Neural progenitor cell (in vitro differentiated cells): ENCODE data around the gene RIOK1. TPM values are rescaled to one million over a fixed set of nuclear protein-coding genes. Genes with fewer than 3 reads are reported as not detected.

Source experiments
- DNase-seq: peaks from one replicate; pipeline ENCODE4 v3.0.0-alpha.2; 2016; ENCODE audit warnings: low spot score
- H2AFZ ChIP-seq: fragments of 200-600 bp; sonication (generic); replicated peaks from 2 replicates; pipeline ENCODE4 v1.6.1; 2016; ENCODE audit warnings: antibody characterized with exemption
- H3F3A ChIP-seq: fragments of 200-600 bp; sonication (generic); 2 replicates; pipeline ENCODE4 v1.6.1; 2016; ENCODE audit warnings: antibody characterized with exemption, low read depth
- H3K27ac ChIP-seq: fragments of 200-600 bp; sonication (generic); 2 replicates; pipeline ENCODE4 v1.5.1; 2016; ENCODE audit warnings: mild to moderate bottlenecking
- H3K27me3 ChIP-seq: fragments of 200-600 bp; sonication (generic); 2 replicates; pipeline ENCODE4 v1.6.1; 2016; ENCODE audit warnings: mild to moderate bottlenecking, moderate library complexity
- H3K36me3 ChIP-seq: fragments of 200-600 bp; sonication (generic); 2 replicates; pipeline ENCODE4 v1.5.1; 2016
- H3K4me1 ChIP-seq: fragments of 200-600 bp; sonication (generic); 2 replicates; pipeline ENCODE4 v1.6.1; 2016; ENCODE audit warnings: mixed run types
- H3K4me2 ChIP-seq: fragments of 200-600 bp; sonication (generic); 2 replicates; pipeline ENCODE4 v1.6.1; 2016
- H3K4me3 ChIP-seq: fragments of 200-600 bp; sonication (generic); 2 replicates; pipeline ENCODE4 v1.5.1; 2016
- H3K79me2 ChIP-seq: fragments of 200-600 bp; sonication (generic); 2 replicates; pipeline ENCODE4 v1.6.1; 2016; ENCODE audit warnings: low read depth
- H3K9ac ChIP-seq: fragments of 200-600 bp; sonication (generic); 2 replicates; pipeline ENCODE4 v1.6.1; 2016
- H3K9me3 ChIP-seq: fragments of 200-600 bp; sonication (generic); 2 replicates; pipeline ENCODE4 v1.5.1; 2016; ENCODE audit warnings: low read depth
- H4K20me1 ChIP-seq: fragments of 200-600 bp; sonication (generic); 2 replicates; pipeline ENCODE4 v1.6.1; 2016; ENCODE audit warnings: low read depth
- H3K27ac Mint-ChIP-seq: 3 replicates; pipeline ENCODE4 v1.8.0; 2021; ENCODE audit warnings: mixed read lengths
- H3K27me3 Mint-ChIP-seq: 2 replicates; pipeline ENCODE4 v1.8.0; 2022; ENCODE audit warnings: low read depth, mild to moderate bottlenecking, inconsistent platforms, moderate library complexity, mixed read lengths; ENCODE audit not compliant: insufficient read depth
- H3K36me3 Mint-ChIP-seq: 3 replicates; pipeline ENCODE4 v1.8.0; 2021; ENCODE audit warnings: mixed read lengths
- H3K4me1 Mint-ChIP-seq: 3 replicates; pipeline ENCODE4 v1.8.0; 2021; ENCODE audit warnings: mixed read lengths
- H3K4me3 Mint-ChIP-seq: 3 replicates; pipeline ENCODE4 v1.8.0; 2021; ENCODE audit warnings: mild to moderate bottlenecking, moderate library complexity, mixed read lengths
- H3K9me3 Mint-ChIP-seq: 3 replicates; pipeline ENCODE4 v1.8.0; 2020; ENCODE audit warnings: mixed read lengths
- CTCF ChIP-seq: fragments of 200-600 bp; sonication (generic); IDR thresholded peaks from 2 replicates; pipeline ENCODE4 v1.5.1; 2017; ENCODE audit warnings: antibody characterized with exemption, mild to moderate bottlenecking
- EZH2 ChIP-seq: fragments of 200-600 bp; sonication (generic); IDR thresholded peaks from 2 replicates; pipeline ENCODE4 v1.6.1; 2017; ENCODE audit warnings: antibody characterized with exemption, mild to moderate bottlenecking, moderate library complexity
- EZH2phosphoT487 ChIP-seq: fragments of 200-600 bp; sonication (generic); IDR thresholded peaks from 2 replicates; pipeline ENCODE4 v1.6.1; 2017; ENCODE audit warnings: antibody characterized with exemption
- total RNA-seq: library from RNA; depleted of rRNA; stranded (reverse); fragments of >200 nt; gene quantifications from 2 replicates; pipeline ENCODE4 v1.2.3, GENCODE V29; 2015; ENCODE audit warnings: low replicate concordance

RIOK1 gene
- total RNA-seq, 1 donor from 2014 or later = 21.5 TPM

DNA sequence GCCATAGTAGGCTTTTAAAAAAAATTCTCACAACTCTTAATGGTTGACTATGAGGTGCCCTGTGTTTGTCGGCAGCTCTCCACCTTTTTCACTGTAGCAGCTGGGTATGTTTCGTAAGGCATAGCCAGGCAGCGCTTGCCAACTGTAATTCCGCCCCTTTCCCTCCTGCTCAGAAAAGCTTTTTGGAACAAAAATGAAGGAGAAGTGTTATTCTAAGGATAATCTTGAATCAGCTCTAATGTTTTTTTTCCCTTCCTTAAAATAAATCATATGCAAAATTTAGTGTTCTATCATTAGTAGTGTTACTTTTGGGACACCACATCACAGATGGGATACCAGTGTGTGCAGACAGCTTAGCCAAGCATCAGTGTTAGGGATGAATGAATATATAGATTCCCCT lies 21.2 kb downstream of the RIOK1 start:
- H3K4me2 ChIP-seq = no peak overlapping the region
- no peak overlapping the region for H3K27ac ChIP-seq
- no peak overlapping the region for H3K9ac ChIP-seq
- no peak overlapping the region for H2AFZ ChIP-seq
- Mint-ChIP-seq H3K9me3 (no peaks in the 10 kb centered on the region), H3K27me3 (peaks cover 2% of the 10 kb centered on the region), H3K36me3 (peaks cover 30% of the 10 kb centered on the region), H3K4me3 (no peak overlapping the region), H3K27ac (no peak overlapping the region), H3K4me1 (peaks cover 7% of the 10 kb centered on the region)
- peaks cover 5% of the 10 kb centered on the region for H3K36me3 ChIP-seq
- H4K20me1 ChIP-seq = no peaks in the 10 kb centered on the region
- no peak overlapping the region for H3K4me3 ChIP-seq
- H3F3A ChIP-seq = peaks cover 22% of the 10 kb centered on the region
- no peaks in the 10 kb centered on the region for H3K9me3 ChIP-seq
- TF ChIP-seq CTCF (no peak), EZH2phosphoT487 (no peak), EZH2 (no peak)
- no peak for DNase-seq
- H3K4me1 ChIP-seq = peaks cover 20% of the 10 kb centered on the region
- H3K79me2 ChIP-seq = no peaks in the 10 kb centered on the region
- H3K27me3 ChIP-seq = no peaks in the 10 kb centered on the region

GRCh38 chr6:7411328-7411727 lies 21.7 kb downstream of the RIOK1 start:
- no peaks in the 10 kb centered on the region for H3K79me2 ChIP-seq
- Mint-ChIP-seq H3K9me3 (no peaks in the 10 kb centered on the region), H3K36me3 (peaks cover 29% of the 10 kb centered on the region), H3K4me3 (no peak overlapping the region), H3K4me1 (peaks cover 7% of the 10 kb centered on the region), H3K27ac (no peak overlapping the region), H3K27me3 (peaks cover 2% of the 10 kb centered on the region)
- H3K36me3 ChIP-seq = peaks cover 5% of the 10 kb centered on the region
- H3K4me2 ChIP-seq = no peak overlapping the region
- no peak overlapping the region for H3K9ac ChIP-seq
- H3K9me3 ChIP-seq = no peaks in the 10 kb centered on the region
- TF ChIP-seq EZH2phosphoT487 (no peak), CTCF (no peak), EZH2 (no peak)
- H3K27ac ChIP-seq = no peak overlapping the region
- no peak for DNase-seq
- H2AFZ ChIP-seq = no peak overlapping the region
- peaks cover 22% of the 10 kb centered on the region for H3F3A ChIP-seq
- H3K27me3 ChIP-seq = no peaks in the 10 kb centered on the region
- H3K4me3 ChIP-seq = no peak overlapping the region
- no peaks in the 10 kb centered on the region for H4K20me1 ChIP-seq
- peaks cover 20% of the 10 kb centered on the region for H3K4me1 ChIP-seq

DNA sequence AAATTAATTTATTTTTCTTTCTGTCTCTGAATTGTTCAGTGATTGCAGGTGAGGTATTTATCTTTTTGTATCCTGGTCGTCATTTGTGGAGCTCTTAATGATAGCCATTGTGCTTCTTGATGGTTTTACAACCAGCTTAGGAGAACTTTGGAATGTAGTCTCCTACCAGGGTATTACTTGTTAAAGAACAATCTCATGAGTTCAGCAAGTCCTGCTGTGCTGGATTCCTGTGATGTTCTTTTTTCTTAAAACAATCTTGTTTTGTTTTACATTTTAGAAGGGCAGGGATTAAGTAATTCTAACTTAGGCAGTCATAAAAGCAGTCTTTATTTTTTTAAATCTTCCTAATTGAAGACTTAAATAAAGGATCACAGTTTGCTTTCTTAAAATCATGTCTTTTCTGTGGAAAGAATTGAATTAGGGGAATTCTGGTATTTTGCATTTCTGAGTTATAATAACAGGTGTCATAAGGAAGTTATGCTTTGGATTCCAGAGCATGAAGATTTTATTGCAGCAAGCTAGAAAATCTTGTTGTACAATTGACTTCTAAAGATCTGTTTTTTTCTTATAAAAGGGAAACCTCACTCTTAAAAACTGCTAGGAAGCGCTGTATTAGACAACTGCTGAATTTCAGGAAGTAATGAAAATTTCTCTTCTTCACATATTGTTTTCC lies 23.7 kb downstream of the RIOK1 start:
- no peaks in the 10 kb centered on the region for H3K9me3 Mint-ChIP-seq
- Histone ChIP-seq H3K36me3 (peaks cover 9% of the 10 kb centered on the region), H3K4me2 (peak overlapping the region; percentile 59), H3K9ac (no peak overlapping the region), H2AFZ (no peak overlapping the region), H3F3A (peaks cover 22% of the 10 kb centered on the region), H3K27ac (no peak overlapping the region), H3K4me3 (no peak overlapping the region), H3K4me1 (peaks cover 20% of the 10 kb centered on the region), H3K79me2 (no peaks in the 10 kb centered on the region), H4K20me1 (no peaks in the 10 kb centered on the region), H3K27me3 (no peaks in the 10 kb centered on the region), H3K9me3 (no peaks in the 10 kb centered on the region)
- peak; percentile 78 for DNase-seq
- H3K36me3 Mint-ChIP-seq = peaks cover 35% of the 10 kb centered on the region
- H3K27ac Mint-ChIP-seq = no peak overlapping the region
- peaks cover 2% of the 10 kb centered on the region for H3K27me3 Mint-ChIP-seq
- TF ChIP-seq EZH2 = no peak
- TF ChIP-seq CTCF = no peak
- peak; percentile 99 for TF ChIP-seq EZH2phosphoT487
- H3K4me1 Mint-ChIP-seq = peaks cover 7% of the 10 kb centered on the region
- no peak overlapping the region for H3K4me3 Mint-ChIP-seq
